ENCODE results near the gene METTL16. TPM values are rescaled to one million over a fixed set of nuclear protein-coding genes. Genes with fewer than 3 reads are reported as not detected.
A peak's percentile ranks its signal among the peaks of the same experiment; 100 is the strongest.

Gene METTL16
- total and polyA plus RNA-seq, 2 experiments from 2014 or later: 14.7 to 19.3 TPM

DNA sequence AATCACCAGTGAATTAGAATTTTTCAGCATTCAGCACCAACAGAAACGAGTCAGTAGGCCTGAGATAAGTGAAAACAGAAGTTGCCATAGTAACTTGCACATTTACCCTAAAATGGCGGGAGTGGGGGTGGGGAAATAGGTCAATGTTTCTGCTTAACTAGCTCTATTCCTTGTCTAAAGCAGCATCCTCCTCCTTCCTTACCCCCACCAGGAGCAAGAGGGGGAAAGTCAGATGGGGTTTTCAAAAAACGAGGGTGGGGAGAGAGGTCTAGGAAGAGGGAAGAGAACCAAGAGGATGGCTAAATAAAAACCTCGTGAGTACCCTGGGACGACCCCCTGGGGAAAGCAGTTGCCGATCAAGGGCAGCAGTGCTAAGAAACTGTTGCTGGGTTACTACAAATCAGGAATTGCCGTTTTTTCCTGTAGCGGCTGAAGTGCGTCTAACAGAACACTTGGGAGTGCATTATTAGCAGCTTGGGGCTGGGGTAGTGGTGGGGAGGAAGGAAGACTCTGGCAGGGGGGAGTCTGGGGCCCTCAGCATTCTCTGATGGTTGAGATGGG, 76.4 kb downstream of the METTL16 start:
- peak overlapping the region; percentile 34 for H3K27ac ChIP-seq
- TF ChIP-seq EZH2 (IDR thresholded peaks at IDR 0.05; ENCODE audit: borderline replicate concordance) (no peak), CTCF (IDR thresholded peaks at IDR 0.05; ENCODE audit: poor library complexity) (no peak), EZH2phosphoT487 (IDR thresholded peaks at IDR 0.05; ENCODE audit: low read depth, severe bottlenecking, unreplicated experiment) (no peak)
- DNase-seq (ENCODE audit: low spot score): peak; percentile 23
- no peak overlapping the region for H3K4me2 ChIP-seq
- no peaks in the 10 kb centered on the region for H3K27me3 ChIP-seq
- H3K36me3 ChIP-seq (replicated peaks; ENCODE audit: insufficient read depth, low read depth): peaks cover 3% of the 10 kb centered on the region
- no peaks in the 10 kb centered on the region for H3K79me2 ChIP-seq
- no peaks in the 10 kb centered on the region for H3K9me2 ChIP-seq (replicated peaks; ENCODE audit: insufficient read depth)
- no peaks in the 10 kb centered on the region for H4K20me1 ChIP-seq (ENCODE audit: insufficient read depth, poor library complexity, severe bottlenecking)
- no peaks in the 10 kb centered on the region for H3K9me3 ChIP-seq (ENCODE audit: low read depth)
- H2AFZ ChIP-seq: no peak overlapping the region
- H3K4me1 ChIP-seq (ENCODE audit: insufficient read depth): no peaks in the 10 kb centered on the region
- no peak overlapping the region for H3K4me3 ChIP-seq
- WGBS (ENCODE audit: low lambda C conversion rate, missing lambda C conversion rate): 40% methylated on average over 9 of the region's 9 CpGs

GRCh38 chr17:2433696-2434095, 78.0 kb downstream of the METTL16 start:
- H3K4me3 ChIP-seq: no peak overlapping the region
- H3K27me3 ChIP-seq: no peaks in the 10 kb centered on the region
- H3K79me2 ChIP-seq: no peaks in the 10 kb centered on the region
- no peaks in the 10 kb centered on the region for H3K9me3 ChIP-seq (ENCODE audit: low read depth)
- H3K9me2 ChIP-seq (replicated peaks; ENCODE audit: insufficient read depth): no peaks in the 10 kb centered on the region
- 87% methylated on average over 11 of the region's 11 CpGs for WGBS (ENCODE audit: low lambda C conversion rate, missing lambda C conversion rate)
- H3K4me1 ChIP-seq (ENCODE audit: insufficient read depth): no peaks in the 10 kb centered on the region
- peaks cover 3% of the 10 kb centered on the region for H3K36me3 ChIP-seq (replicated peaks; ENCODE audit: insufficient read depth, low read depth)
- no peak overlapping the region for H3K27ac ChIP-seq
- H2AFZ ChIP-seq: no peak overlapping the region
- no peak for DNase-seq (ENCODE audit: low spot score)
- TF ChIP-seq EZH2 (IDR thresholded peaks at IDR 0.05; ENCODE audit: borderline replicate concordance): no peak
- no peak overlapping the region for H3K4me2 ChIP-seq
- no peaks in the 10 kb centered on the region for H4K20me1 ChIP-seq (ENCODE audit: insufficient read depth, poor library complexity, severe bottlenecking)

DNA sequence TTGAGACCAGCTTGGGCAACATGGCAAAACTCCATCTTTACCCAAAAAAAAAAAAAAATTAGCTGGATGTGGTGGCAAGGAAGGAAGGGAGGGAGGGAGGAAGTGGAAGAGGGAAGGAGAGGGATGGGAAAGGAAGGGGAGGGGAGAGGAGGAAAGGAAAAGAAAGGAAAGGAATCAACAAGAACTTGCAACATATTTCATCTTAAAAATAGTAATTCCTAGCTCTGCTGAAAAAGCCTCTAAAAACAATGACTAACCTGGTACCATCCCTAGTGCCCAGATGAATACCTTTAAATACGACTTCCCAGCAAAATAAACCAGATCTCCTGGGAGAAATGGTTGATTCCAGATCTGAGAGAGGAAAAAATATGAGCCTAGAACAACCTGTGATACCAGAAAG, 83.8 kb downstream of the METTL16 start:
- Histone ChIP-seq H2AFZ (no peak overlapping the region), H3K79me2 (no peaks in the 10 kb centered on the region), H3K9me2 (replicated peaks; ENCODE audit: insufficient read depth) (no peaks in the 10 kb centered on the region), H3K9me3 (ENCODE audit: low read depth) (no peaks in the 10 kb centered on the region), H3K4me2 (no peak overlapping the region), H3K4me3 (no peak overlapping the region), H3K4me1 (ENCODE audit: insufficient read depth) (no peaks in the 10 kb centered on the region), H4K20me1 (ENCODE audit: insufficient read depth, poor library complexity, severe bottlenecking) (no peaks in the 10 kb centered on the region), H3K27me3 (no peaks in the 10 kb centered on the region), H3K27ac (no peak overlapping the region), H3K36me3 (replicated peaks; ENCODE audit: insufficient read depth, low read depth) (no peaks in the 10 kb centered on the region)
- WGBS (ENCODE audit: low lambda C conversion rate, missing lambda C conversion rate): 97% methylated on average over 1 of the region's 1 CpG
- TF ChIP-seq EZH2phosphoT487 (IDR thresholded peaks at IDR 0.05; ENCODE audit: low read depth, severe bottlenecking, unreplicated experiment): no peak
- no peak for TF ChIP-seq CTCF (IDR thresholded peaks at IDR 0.05; ENCODE audit: poor library complexity)
- TF ChIP-seq EZH2 (IDR thresholded peaks at IDR 0.05; ENCODE audit: borderline replicate concordance): no peak
- DNase-seq (ENCODE audit: low spot score): no peak

- Histone ChIP-seq H3K36me3 (replicated peaks; ENCODE audit: insufficient read depth, low read depth) (no peaks in the 10 kb centered on the region), H3K9me3 (ENCODE audit: low read depth) (no peaks in the 10 kb centered on the region), H3K4me1 (ENCODE audit: insufficient read depth) (no peaks in the 10 kb centered on the region), H3K79me2 (no peaks in the 10 kb centered on the region), H3K9me2 (replicated peaks; ENCODE audit: insufficient read depth) (no peaks in the 10 kb centered on the region), H3K4me3 (no peak overlapping the region), H4K20me1 (ENCODE audit: insufficient read depth, poor library complexity, severe bottlenecking) (no peaks in the 10 kb centered on the region), H3K27me3 (no peaks in the 10 kb centered on the region), H3K27ac (no peak overlapping the region), H3K4me2 (no peak overlapping the region), H2AFZ (no peak overlapping the region)
- TF ChIP-seq EZH2 (IDR thresholded peaks at IDR 0.05; ENCODE audit: borderline replicate concordance) (no peak), EZH2phosphoT487 (IDR thresholded peaks at IDR 0.05; ENCODE audit: low read depth, severe bottlenecking, unreplicated experiment) (no peak), CTCF (IDR thresholded peaks at IDR 0.05; ENCODE audit: poor library complexity) (no peak)
- WGBS (ENCODE audit: low lambda C conversion rate, missing lambda C conversion rate): 93% methylated on average over 2 of the region's 2 CpGs
- no peak for DNase-seq (ENCODE audit: low spot score)
These were observed 84.5 kb downstream of the METTL16 start for GRCh38 chr17:2427215-2427614.
